Brain microvascular endothelial cell (primary cell): ENCODE data around the gene PLS1.
A peak's percentile ranks its signal among the peaks of the same experiment; 100 is the strongest.
"Not testable (repeated sequence)": the region's sequence is repeated elsewhere in the genome, so short reads cannot be mapped to it uniquely, and the experiment has no call there.

ENCODE experiments used
- DNase-seq: peaks from one replicate; pipeline ENCODE4 v3.0.0-alpha.2; 2020
- H3K27ac ChIP-seq: fragments of 250-450 bp; sonication (Bioruptor Pico); 2 replicates; pipeline ENCODE4 v1.5.1; 2020; ENCODE audit warnings: mild to moderate bottlenecking, moderate library complexity
- H3K27me3 ChIP-seq: fragments of 250-450 bp; sonication (Bioruptor Pico); replicated peaks from 2 replicates; pipeline ENCODE4 v1.5.1; 2020; ENCODE audit warnings: mild to moderate bottlenecking
- H3K36me3 ChIP-seq: fragments of 250-450 bp; sonication (Bioruptor Pico); replicated peaks from 2 replicates; pipeline ENCODE4 v1.5.1; 2020; ENCODE audit warnings: mild to moderate bottlenecking
- H3K4me3 ChIP-seq: 2 replicates; pipeline ENCODE4 v1.5.1; 2011; ENCODE audit warnings: low read depth, mild to moderate bottlenecking, control low read depth, low read length, moderate library complexity
- CTCF ChIP-seq: IDR thresholded peaks from 2 replicates; pipeline ENCODE4 v1.5.1; 2011; ENCODE audit warnings: low read depth, mild to moderate bottlenecking, moderate library complexity, low read length, control low read depth, inconsistent platforms; ENCODE audit errors: missing control alignments
- in situ Hi-C: cut with HindIII; loops from 2 replicates; pipeline ENCODE4 v1.10.0; 2017; ENCODE audit warnings: low sequenced_read_pairs, low pct_ligation_motif_present

Gene PLS1

GRCh38 chr3:142595951-142596725, at the start of gene PLS1:
TSS of gene PLS1 (plus strand) at chr3:142596393. CDS start at chr3:142664238, 67,845 bp downstream.
- DNase-seq: peak; percentile 68
- no peaks in the 10 kb centered on the region for H3K27me3 ChIP-seq
- H3K36me3 ChIP-seq: no peaks in the 10 kb centered on the region
- in situ Hi-C loops: loop anchor here (25.0 kb wide), 1 partner anchor 416 kb away; the partner anchor contains the start of gene U2SURP
- peak within 1 kb of the TSS; percentile 71 for H3K27ac ChIP-seq
- peak within 1 kb of the TSS; percentile 88 for H3K4me3 ChIP-seq
- no peak for TF ChIP-seq CTCF

GRCh38 chr3:142549986-142550385, 46.2 kb upstream of the PLS1 start:
- in situ Hi-C loops: no loop called here

GRCh38 chr3:142552579-142552978, 43.6 kb upstream of the PLS1 start:
- H3K4me3 ChIP-seq, H3K27ac ChIP-seq, H3K27me3 ChIP-seq, in situ Hi-C loops, DNase-seq: not testable (repeated sequence)
- H3K36me3 ChIP-seq: peaks cover 22% of the 10 kb centered on the region

More at GRCh38 chr3:142549986-142550385, 46.2 kb upstream of the PLS1 start:
- Histone ChIP-seq H3K27me3 (no peaks in the 10 kb centered on the region), H3K27ac (no peak overlapping the region), H3K4me3 (no peak overlapping the region), H3K36me3 (peaks cover 19% of the 10 kb centered on the region)
- DNase-seq: no peak
- no peak for TF ChIP-seq CTCF

- no peak overlapping the region for H3K4me3 ChIP-seq
- no peaks in the 10 kb centered on the region for H3K27me3 ChIP-seq
- H3K36me3 ChIP-seq: peaks cover 24% of the 10 kb centered on the region
- in situ Hi-C loops: no loop called here
- TF ChIP-seq CTCF: no peak
- no peak for DNase-seq
- H3K27ac ChIP-seq: no peak overlapping the region
Measured at GRCh38 chr3:142553741-142554140, 42.5 kb upstream of the PLS1 start.

GRCh38 chr3:142560118-142560517, 36.1 kb upstream of the PLS1 start:
- Histone ChIP-seq H3K4me3 (no peak overlapping the region), H3K27me3 (no peaks in the 10 kb centered on the region), H3K36me3 (peaks cover 11% of the 10 kb centered on the region), H3K27ac (no peak overlapping the region)
- TF ChIP-seq CTCF: no peak
- in situ Hi-C loops: no loop called here
- DNase-seq: no peak

GRCh38 chr3:142563496-142563997, 32.6 kb upstream of the PLS1 start:
- Histone ChIP-seq H3K27me3 (no peaks in the 10 kb centered on the region), H3K36me3 (peaks cover 6% of the 10 kb centered on the region), H3K27ac (no peak overlapping the region), H3K4me3 (no peak overlapping the region)
- in situ Hi-C loops: no loop called here
- TF ChIP-seq CTCF: no peak
- DNase-seq: no peak
